GM21526 (cell line): ENCODE results near the gene C2CD3.

ENCODE experiments used
- ATAC-seq: cut with Tn5 transposase; IDR thresholded peaks from one replicate; pipeline ENCODE4 v1.9.1; 2021; ENCODE audit warnings: moderate library complexity; ENCODE audit not compliant: unreplicated experiment, low FRiP score

The C2CD3 gene

GRCh38 chr11:74023276-74023675, 147.5 kb downstream of the C2CD3 start:
- ATAC-seq, result no peak

- ATAC-seq, result no peak
Measured at GRCh38 chr11:74022546-74022945, 148.3 kb downstream of the C2CD3 start.

GRCh38 chr11:74021998-74022397, 148.8 kb downstream of the C2CD3 start:
- ATAC-seq, result no peak

- ATAC-seq, result no peak
Measured at GRCh38 chr11:74020539-74020938, 150.3 kb downstream of the C2CD3 start.

DNA sequence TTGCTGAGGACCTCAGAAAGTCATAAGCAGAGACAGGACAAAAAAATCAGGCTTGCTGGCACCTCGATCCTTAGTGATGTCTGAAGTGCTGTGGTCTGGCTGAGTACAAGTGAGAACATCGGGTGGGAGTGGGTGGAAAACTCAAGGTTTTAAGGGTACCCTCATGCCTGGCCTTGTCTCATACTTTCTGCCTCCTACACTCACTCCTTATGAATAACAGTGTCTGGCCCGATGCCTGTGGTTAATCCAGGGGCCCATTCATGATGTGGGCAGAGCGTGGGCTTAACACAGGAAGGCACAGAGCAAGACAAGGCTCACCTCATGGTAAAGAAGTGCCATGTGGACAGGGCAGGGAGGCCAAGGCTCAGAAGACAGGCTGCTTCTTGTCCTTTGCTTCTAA, 150.9 kb downstream of the C2CD3 start:
- no peak for ATAC-seq

DNA sequence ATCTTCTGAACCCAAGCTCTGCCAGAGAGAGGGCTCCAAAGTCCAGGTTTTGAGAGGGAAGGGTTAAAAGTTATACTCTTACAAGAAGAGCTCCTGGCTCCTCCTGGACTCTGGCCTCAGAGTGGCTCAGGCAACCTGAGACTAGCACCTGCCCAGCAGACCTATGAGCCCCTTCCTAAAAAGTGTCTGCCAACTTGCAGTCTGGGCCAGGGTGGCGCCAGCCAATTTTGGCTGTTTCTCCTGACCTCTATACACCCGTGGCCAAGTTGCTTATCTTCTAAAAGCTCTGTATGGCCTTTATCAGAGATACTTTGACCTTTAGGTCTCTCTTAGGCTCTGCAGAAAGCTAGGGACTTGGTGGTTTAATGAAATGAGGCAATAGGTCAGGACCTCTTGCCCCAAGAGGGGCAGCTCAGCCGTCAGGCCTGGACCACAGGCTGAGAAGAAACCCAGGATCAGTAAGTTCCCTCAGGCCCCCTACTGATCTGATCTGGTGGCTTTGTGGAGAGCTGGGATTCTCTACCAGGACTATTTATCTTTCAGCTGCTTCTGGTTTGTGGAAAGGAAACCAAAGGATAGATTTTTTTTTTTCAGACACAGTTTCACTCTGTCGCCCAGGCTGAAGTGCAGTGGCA, 151.6 kb downstream of the C2CD3 start:
- ATAC-seq, result no peak

- no peak for ATAC-seq
Measured at GRCh38 chr11:74018331-74019005, 152.3 kb downstream of the C2CD3 start.

DNA sequence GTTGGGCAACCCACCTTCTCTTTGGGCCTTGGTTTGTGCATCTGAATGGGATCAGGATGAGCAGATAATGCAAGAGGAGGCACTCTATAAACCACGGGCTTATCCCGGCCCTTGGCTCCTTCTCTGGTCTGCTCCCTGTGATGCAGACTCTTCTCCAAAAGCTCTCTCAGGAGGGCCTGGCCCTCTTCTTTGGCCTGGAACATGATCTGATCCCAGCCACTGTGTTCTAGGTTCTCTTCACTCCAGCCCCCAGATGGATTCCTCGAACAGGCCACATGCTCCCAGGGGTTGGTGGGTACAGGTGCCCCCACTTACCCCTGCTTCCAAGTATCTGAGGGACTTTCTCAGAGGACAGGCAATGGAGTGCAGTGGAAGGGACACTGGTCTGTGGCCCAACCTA, 153.2 kb downstream of the C2CD3 start:
- ATAC-seq, result no peak

GRCh38 chr11:74015919-74016684, 154.7 kb downstream of the C2CD3 start:
- no peak for ATAC-seq

DNA sequence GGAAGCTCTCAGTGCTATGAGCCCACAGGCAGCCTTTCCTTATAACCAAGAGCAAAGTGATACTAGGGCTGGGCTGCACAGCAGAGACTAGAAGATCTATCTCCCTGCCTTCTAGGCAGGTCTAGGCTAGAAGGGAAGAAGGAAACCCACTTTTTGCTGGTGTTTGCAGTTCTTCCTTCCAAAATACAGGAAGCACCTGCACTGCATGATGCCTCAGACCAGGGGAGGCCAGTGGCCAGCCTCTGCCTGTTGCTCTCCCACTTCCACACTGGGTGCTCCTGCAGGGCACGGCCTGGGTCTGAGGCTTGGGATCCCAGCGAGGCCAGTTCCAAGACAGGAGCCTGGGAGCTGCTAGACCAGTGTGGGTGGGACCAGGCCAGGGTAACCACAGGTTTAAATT, 155.9 kb downstream of the C2CD3 start:
- no peak for ATAC-seq

DNA sequence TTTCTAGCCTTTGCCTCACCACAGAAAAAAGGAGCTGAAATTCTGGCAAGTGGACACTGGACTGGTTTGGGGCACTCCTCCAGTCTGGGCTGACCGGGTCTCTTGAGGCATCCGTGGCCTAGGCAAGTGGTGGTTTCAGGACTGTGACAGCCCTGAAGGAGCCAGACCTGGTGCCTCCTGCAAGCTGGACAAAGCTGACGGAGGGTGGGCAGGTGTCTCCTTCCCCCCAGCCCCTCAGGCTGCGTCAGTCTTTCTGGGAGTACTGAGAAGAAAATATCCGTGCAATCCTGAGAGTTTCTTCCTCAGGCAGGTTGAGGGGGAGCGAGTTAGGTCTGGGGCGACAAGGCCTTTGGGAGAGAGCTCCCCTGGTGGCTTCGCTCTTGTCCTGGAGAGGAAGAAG, 157.7 kb downstream of the C2CD3 start:
- no peak for ATAC-seq

GRCh38 chr11:74012074-74012809, 158.6 kb downstream of the C2CD3 start:
- no peak for ATAC-seq

DNA sequence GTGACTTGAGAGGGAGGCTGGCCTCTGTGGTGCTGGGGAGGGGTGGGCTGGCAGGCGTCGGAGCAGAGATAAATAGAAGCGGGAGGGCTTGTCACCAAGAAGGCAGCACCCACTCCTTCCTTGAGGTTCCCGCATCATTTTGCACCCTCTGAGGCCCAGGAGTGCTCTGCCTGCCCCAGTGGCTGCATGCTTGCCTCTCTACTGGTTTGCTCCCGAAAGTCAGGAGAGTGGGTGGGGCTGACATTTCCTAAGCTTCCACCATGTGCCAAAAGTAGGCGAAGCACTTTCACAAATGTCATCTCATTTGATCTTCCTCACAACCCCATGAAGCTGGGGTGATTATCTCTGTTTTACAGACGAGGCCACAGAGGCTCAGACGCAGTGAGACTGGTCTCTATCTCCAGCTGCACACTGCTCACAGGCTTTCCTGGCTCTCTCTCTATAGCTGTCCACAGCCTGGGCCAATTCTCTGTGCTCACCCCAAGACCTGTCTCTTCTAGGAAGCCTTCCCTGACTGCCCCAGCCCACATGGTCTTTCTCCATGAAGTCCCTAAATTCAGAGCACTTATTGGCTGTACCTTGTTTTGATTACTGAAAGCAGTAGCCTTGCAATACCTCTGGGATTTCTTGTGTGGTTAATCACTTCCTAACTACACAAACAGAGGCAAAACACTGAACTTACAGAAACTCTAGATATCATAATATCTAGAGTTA, 159.3 kb downstream of the C2CD3 start:
- no peak for ATAC-seq

DNA sequence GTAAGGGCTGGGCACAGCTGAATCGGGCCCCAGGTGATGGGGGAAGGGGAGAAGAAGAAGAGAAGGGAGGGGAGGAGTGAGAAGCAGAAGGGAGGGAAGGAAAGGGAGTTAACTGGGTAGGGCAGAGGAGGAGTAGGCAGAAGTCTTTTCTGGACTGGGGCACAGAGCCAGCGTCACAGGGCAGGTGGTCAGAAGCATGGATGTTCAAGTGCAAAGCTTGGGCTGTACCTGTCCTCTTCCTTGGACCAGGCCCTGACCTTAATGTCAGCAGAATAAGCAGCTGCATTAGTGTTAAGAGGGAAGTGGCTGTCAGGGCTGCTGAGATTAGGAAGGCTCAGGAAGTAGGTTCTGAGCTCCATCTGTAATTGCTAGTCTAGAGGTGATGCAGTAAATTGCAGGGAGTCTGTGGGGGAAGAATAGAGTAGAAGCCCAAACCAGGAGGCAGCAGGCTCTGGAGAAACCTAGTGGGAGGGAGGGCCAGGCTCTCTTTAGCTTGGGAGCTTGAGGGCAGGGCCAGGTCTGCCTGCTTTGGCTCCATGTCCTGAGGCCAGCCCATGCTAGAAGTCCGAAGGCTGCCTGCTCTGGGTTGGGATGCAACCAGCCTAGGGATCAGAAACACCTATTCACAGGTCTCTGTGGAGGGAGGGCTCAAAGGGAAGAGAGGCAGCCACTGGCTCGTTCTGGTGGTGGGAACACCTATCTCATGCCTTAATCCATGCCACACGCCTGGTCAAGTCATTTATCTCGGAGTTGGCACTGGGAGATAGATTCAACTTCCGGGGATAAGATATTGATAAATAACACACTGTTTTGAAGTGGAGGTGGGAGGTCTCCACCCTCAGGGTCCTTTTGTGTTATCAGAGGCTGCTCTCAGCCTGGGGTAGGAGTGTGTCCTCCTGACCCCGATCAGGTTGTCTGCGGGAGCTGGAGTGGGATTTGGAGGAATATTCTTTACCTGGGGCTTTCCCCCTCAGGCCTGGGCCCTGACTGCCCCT, 160.2 kb downstream of the C2CD3 start:
- ATAC-seq, result no peak

DNA sequence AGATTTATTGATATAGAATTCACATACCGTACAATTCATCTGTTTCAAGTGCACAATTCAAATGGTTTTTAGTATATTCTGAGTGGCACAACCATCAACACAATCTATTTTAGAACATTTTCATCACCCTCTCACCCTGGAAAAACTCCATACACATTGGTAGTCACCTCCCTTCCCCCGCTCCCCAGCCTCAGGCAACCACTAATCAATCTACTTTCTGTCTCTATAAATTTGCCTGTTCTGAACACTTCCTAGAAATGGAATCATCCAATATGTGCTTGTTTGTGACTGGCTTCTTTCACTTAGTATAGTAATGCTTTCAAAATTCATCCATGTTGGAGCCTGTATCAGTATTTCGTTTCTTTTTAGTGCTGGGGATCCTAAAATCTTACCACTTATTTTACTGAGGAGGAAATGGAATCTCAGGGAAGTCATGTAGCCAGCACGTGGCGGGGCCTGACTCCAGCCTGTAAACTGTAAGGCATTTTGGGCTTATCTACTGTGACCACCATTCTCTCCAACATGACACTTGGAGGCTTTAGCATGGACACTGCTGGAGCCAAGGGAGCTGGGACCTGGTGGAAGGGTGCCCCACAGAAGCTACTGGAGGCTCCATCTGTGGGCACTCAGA, 161.0 kb downstream of the C2CD3 start:
- no peak for ATAC-seq

DNA sequence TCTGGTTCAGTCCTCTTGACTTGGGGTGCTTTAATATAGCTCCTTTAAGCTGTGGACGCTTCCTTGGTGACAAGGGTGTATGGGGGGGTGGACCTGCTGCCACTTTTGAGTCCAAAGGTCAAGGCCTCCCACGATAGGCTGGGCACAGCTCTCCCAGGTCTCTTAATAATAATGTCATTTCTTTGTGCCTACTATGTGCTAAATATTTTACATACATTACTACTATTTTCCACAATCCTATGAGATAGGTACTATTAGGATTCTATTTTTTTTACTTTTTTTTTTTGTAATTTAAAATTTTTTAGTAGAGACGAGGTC, 161.6 kb downstream of the C2CD3 start:
- no peak for ATAC-seq

DNA sequence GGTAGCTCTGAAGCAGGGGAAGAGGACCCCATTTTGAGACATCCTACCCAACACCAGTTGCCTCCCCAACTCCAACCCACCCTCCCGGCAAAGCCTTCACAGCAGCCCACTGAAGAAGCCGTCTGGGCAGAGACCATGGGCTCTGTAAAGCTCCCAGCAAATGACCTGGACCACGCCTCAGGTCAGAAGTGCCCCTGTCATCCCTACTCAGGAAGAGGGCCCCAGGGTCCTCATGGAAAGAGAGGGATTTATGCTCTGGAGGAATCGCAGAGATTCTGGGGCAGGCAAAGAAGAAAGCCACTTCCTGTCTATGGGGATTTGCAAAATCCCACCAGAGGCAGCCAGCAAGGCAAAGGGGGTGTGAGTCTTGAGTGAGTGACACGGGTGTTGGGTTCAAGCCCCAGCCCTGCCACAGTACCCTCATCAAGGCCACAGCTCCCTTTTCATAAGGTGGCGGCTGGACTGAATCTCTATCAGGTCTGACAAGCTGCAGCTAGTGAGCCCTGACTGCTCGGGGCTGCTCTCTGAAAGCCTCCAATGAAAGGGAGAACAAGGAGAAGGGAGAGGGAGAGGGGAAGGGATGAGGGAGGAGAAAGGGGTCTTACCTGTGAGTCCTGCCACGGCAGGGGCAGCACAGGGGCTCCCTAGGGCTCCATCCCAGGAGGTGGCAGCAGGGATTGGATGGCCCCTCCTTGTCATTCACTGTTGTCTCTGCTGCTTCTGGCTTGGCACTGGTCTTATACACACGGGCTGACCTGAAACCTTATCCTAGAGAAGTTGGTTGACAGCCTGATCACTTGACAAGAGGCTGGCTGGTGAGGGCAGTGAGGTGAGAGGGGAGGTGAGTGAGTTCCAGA, 162.2 kb downstream of the C2CD3 start, which contains the start of gene UCP3:
TSS of gene UCP3 (minus strand) at position 713 of the 857 bp plus-strand sequence. CDS start 2,043 bp downstream, outside the sequence.
- no peak for ATAC-seq
